H1 (cell line): ENCODE measurements around the gene LRRC8D. TPM values are rescaled to one million over a fixed set of nuclear protein-coding genes. Genes with fewer than 3 reads are reported as not detected.

ENCODE experiments used
- CTCF ChIA-PET: fragments of 300-600 bp; sonication (Branson Sonifier 250); formaldehyde crosslinking; loops from one replicate; lab custom pipeline; 2021; ENCODE audit not compliant: partially characterized antibody; lab: Charles Lee
- POLR2A ChIA-PET: fragments of 300-600 bp; sonication (Branson Sonifier 250); formaldehyde crosslinking; loops from one replicate; lab custom pipeline; 2021; ENCODE audit warnings: inconsistent platforms; ENCODE audit not compliant: partially characterized antibody; lab: Charles Lee
- DNase-seq, 2 experiments: peaks; one replicate each; pipeline versions ENCODE4 v3.0.0 to v3.0.0-alpha.2; 2010 to 2022; ENCODE audit warnings: low spot score in 2 of 2, low read depth in 1 of 2, mixed read lengths in 1 of 2
- FAIRE-seq: peaks from 2 replicates; lab custom pipeline; 2011; peaks lifted over from hg19 to GRCh38; lab: Jason Lieb, UNC
- H2AFZ ChIP-seq: 2 replicates; pipeline ENCODE4 v1.8.1; 2012; ENCODE audit warnings: low read length, inconsistent platforms
- H2AK5ac ChIP-seq: 2 replicates; pipeline ENCODE4 v1.6.1; 2013; ENCODE audit warnings: low read depth, low read length
- H2BK120ac ChIP-seq: replicated peaks from 2 replicates; pipeline ENCODE3; 2013; ENCODE audit warnings: low read depth, low read length, inconsistent platforms
- H2BK12ac ChIP-seq: 2 replicates; pipeline ENCODE4 v1.6.1; 2013; ENCODE audit warnings: low read depth, low read length
- H2BK15ac ChIP-seq: 2 replicates; pipeline ENCODE4 v1.6.1; 2013; ENCODE audit warnings: low read length
- H2BK20ac ChIP-seq: 2 replicates; pipeline ENCODE4 v1.6.1; 2013; ENCODE audit warnings: low read length
- H2BK5ac ChIP-seq: 2 replicates; pipeline ENCODE4 v1.6.1; 2013; ENCODE audit warnings: low read depth, low read length
- H3K14ac ChIP-seq: 2 replicates; pipeline ENCODE4 v1.6.1; 2013; ENCODE audit warnings: inconsistent platforms; ENCODE audit not compliant: insufficient read length
- H3K18ac ChIP-seq: 2 replicates; pipeline ENCODE4 v1.6.1; 2013; ENCODE audit warnings: low read length; ENCODE audit errors: extremely low read depth
- H3K23ac ChIP-seq: 2 replicates; pipeline ENCODE4 v1.6.1; 2013; ENCODE audit warnings: inconsistent platforms; ENCODE audit not compliant: insufficient read length
- H3K23me2 ChIP-seq: 2 replicates; pipeline ENCODE4 v1.6.1; 2013; ENCODE audit warnings: low read depth, low read length
- H3K27ac ChIP-seq: 2 replicates; pipeline ENCODE4 v1.6.1; 2011; ENCODE audit warnings: low read depth, low read length, inconsistent platforms
- H3K27me3 ChIP-seq, 4 experiments: replicated peaks in 1 of 4; 1 replicate in 1 of 4; 2 replicates in 3 of 4; pipeline versions ENCODE4 v1.6.1 to v1.8.1; 2011 to 2013; ENCODE audit warnings: low read length in 3 of 4, mild to moderate bottlenecking in 3 of 4, inconsistent platforms in 2 of 4, mixed read lengths in 2 of 4, moderate library complexity in 1 of 4; ENCODE audit not compliant: control insufficient read depth in 3 of 4, insufficient read depth in 3 of 4; ENCODE audit errors: extremely low read depth in 1 of 4
- H3K36me3 ChIP-seq, 4 experiments: 2 replicates each; pipeline versions ENCODE4 v1.6.1 to v1.8.1; 2011 to 2013; ENCODE audit warnings: mild to moderate bottlenecking in 4 of 4, low read length in 3 of 4, moderate library complexity in 2 of 4, control low read depth in 1 of 4, inconsistent platforms in 1 of 4; ENCODE audit not compliant: insufficient read depth in 4 of 4, control insufficient read depth in 2 of 4
- H3K4ac ChIP-seq: replicated peaks from 2 replicates; pipeline ENCODE3; 2013; ENCODE audit warnings: low read length, low read depth, mixed read lengths, inconsistent platforms; ENCODE audit not compliant: insufficient read length
- H3K4me1 ChIP-seq, 4 experiments: replicated peaks in 1 of 4; 1 replicate in 1 of 4; 2 replicates in 3 of 4; pipeline versions ENCODE4 v1.6.1 to v1.8.1; 2011 to 2013; ENCODE audit warnings: low read length in 3 of 4, inconsistent platforms in 2 of 4, mixed read lengths in 1 of 4; ENCODE audit not compliant: insufficient read depth in 4 of 4, control insufficient read depth in 3 of 4
- H3K4me2 ChIP-seq, 2 experiments: 2 replicates each; pipeline versions ENCODE4 v1.6.1 to v1.8.1; 2011 to 2013; ENCODE audit warnings: low read depth in 2 of 2, low read length in 2 of 2, control low read depth in 1 of 2, inconsistent platforms in 1 of 2, mild to moderate bottlenecking in 1 of 2; ENCODE audit not compliant: insufficient read depth in 1 of 2
- H3K4me3 ChIP-seq, 4 experiments: fragments of 200-600, 300-600 bp in 1 of 4; sonication (generic), shearing (Covaris generic), sonication (Bioruptor Twin) in 1 of 4; 2 replicates each; pipeline versions ENCODE4 v1.5.1 to v1.8.1; 2011 to 2016; ENCODE audit warnings: low read length in 4 of 4, low read depth in 3 of 4, control low read depth in 2 of 4, inconsistent platforms in 2 of 4, mild to moderate bottlenecking in 2 of 4, mixed read lengths in 1 of 4, moderate library complexity in 1 of 4; ENCODE audit not compliant: insufficient read depth in 2 of 4; ENCODE audit errors: extremely low read depth in 1 of 4
- H3K56ac ChIP-seq: replicated peaks from 2 replicates; pipeline ENCODE3; 2013; ENCODE audit warnings: low read depth, mild to moderate bottlenecking, mixed read lengths, low read length, inconsistent platforms; ENCODE audit not compliant: insufficient read length
- H3K79me1 ChIP-seq: 2 replicates; pipeline ENCODE4 v1.6.1; 2013; ENCODE audit warnings: low read depth, low read length, control low read depth
- H3K79me2 ChIP-seq, 2 experiments: 2 replicates each; pipeline versions ENCODE4 v1.6.1 to v1.8.1; 2012 to 2013; ENCODE audit warnings: low read length in 2 of 2, mild to moderate bottlenecking in 2 of 2, inconsistent platforms in 1 of 2; ENCODE audit not compliant: insufficient read depth in 2 of 2, control insufficient read depth in 1 of 2
- H3K9ac ChIP-seq, 4 experiments: replicated peaks in 1 of 4; 1 replicate in 1 of 4; 2 replicates in 3 of 4; pipeline versions ENCODE4 v1.6.1 to v1.8.1; 2011 to 2013; ENCODE audit warnings: low read depth in 3 of 4, low read length in 3 of 4, control low read depth in 2 of 4, mild to moderate bottlenecking in 2 of 4, moderate library complexity in 2 of 4, inconsistent platforms in 1 of 4; ENCODE audit errors: extremely low read depth in 1 of 4
- H3K9me3 ChIP-seq, 2 experiments: 2 replicates each; pipeline versions ENCODE4 v1.6.1 to v1.8.1; 2012 to 2013; ENCODE audit warnings: mild to moderate bottlenecking in 2 of 2, moderate library complexity in 2 of 2, control low read depth in 1 of 2, inconsistent platforms in 1 of 2, low read depth in 1 of 2, low read length in 1 of 2, mixed read lengths in 1 of 2; ENCODE audit not compliant: insufficient read depth in 2 of 2
- H4K20me1 ChIP-seq, 2 experiments: replicated peaks in 1 of 2; 2 replicates each; pipeline versions ENCODE3 to v1.8.1; 2011 to 2013; ENCODE audit warnings: inconsistent platforms in 2 of 2, low read length in 2 of 2, mild to moderate bottlenecking in 1 of 2; ENCODE audit not compliant: insufficient read depth in 2 of 2, control insufficient read depth in 1 of 2
- H4K5ac ChIP-seq: 2 replicates; pipeline ENCODE4 v1.6.1; 2013; ENCODE audit warnings: low read length, low read depth, mixed read lengths, inconsistent platforms; ENCODE audit not compliant: insufficient read length
- H4K8ac ChIP-seq: 2 replicates; pipeline ENCODE4 v1.8.0; 2013; ENCODE audit warnings: mild to moderate bottlenecking, moderate library complexity, low read length, inconsistent platforms; ENCODE audit not compliant: insufficient read depth; ENCODE audit errors: extremely low read depth
- H4K91ac ChIP-seq: replicated peaks from 2 replicates; pipeline ENCODE3; 2013; ENCODE audit warnings: low read length, mixed read lengths, inconsistent platforms; ENCODE audit not compliant: insufficient read length
- FOSL1 ChIP-seq: IDR thresholded peaks from 2 replicates; pipeline ENCODE4 v1.6.1; 2011; ENCODE audit warnings: mild to moderate bottlenecking, low read depth, low read length, moderate library complexity; ENCODE audit not compliant: insufficient read depth
- HDAC2 ChIP-seq, 2 experiments: fragments of 300-600 bp in 1 of 2; sonication (generic) in 1 of 2; IDR thresholded peaks; 2 replicates each; pipeline ENCODE4 v1.6.1; 2011 to 2012; ENCODE audit warnings: low read depth in 2 of 2, low read length in 2 of 2, mild to moderate bottlenecking in 2 of 2, moderate library complexity in 2 of 2, borderline replicate concordance in 1 of 2, inconsistent platforms in 1 of 2
- RNF2 ChIP-seq: fragments of 200-900, 300-1000 bp; sonication (generic); IDR thresholded peaks from 2 replicates; pipeline ENCODE4 v1.7.1; 2016; ENCODE audit warnings: borderline replicate concordance, low read depth, mild to moderate bottlenecking, antibody characterized with exemption, low read length; ENCODE audit not compliant: poor library complexity, severe bottlenecking; ENCODE audit errors: missing control alignments
- SIRT6 ChIP-seq: IDR thresholded peaks from one replicate; pipeline ENCODE4 v1.7.1; 2012; ENCODE audit warnings: low read length, inconsistent platforms
- SP4 ChIP-seq: IDR thresholded peaks from 2 replicates; pipeline ENCODE4 v1.6.1; 2012; ENCODE audit warnings: low read length, inconsistent platforms
- SRF ChIP-seq: IDR thresholded peaks from 2 replicates; pipeline ENCODE4 v1.6.1; 2011; ENCODE audit warnings: mild to moderate bottlenecking, low read depth, low read length, moderate library complexity
- TBP ChIP-seq: IDR thresholded peaks from 2 replicates; pipeline ENCODE4 v1.6.1; 2011; ENCODE audit warnings: low read depth, low read length, improper control_type of control experiment
- WGBS, 2 experiments: shearing (Covaris generic) in 1 of 2; methylation state at CpG; one replicate each; pipeline versions ENCODE4 v1.1.6 to v1.1.7; 2013 to 2015; ENCODE audit warnings: low lambda C conversion rate in 2 of 2, mixed read lengths in 2 of 2, inconsistent platforms in 1 of 2, low coverage in 1 of 2, missing lambda C conversion rate in 1 of 2; ENCODE audit not compliant: insufficient replicate concordance in 2 of 2, insufficient coverage in 1 of 2, insufficient read length in 1 of 2; ENCODE audit errors: extremely low coverage in 1 of 2, missing lambda C conversion rate in 1 of 2; 5-methylcytosine and 5-hydroxymethylcytosine counted together
- polyA plus RNA-seq, 7 experiments: library from polyadenylated mRNA; depleted of rRNA in 3 of 7; stranded (reverse) in 5 of 7; unstranded in 2 of 7; fragments of >200 nt in 5 of 7; fragments of 200-250 nt in 2 of 7; gene quantifications; 1 replicate in 5 of 7; 2 replicates in 1 of 7; 4 replicates in 1 of 7; pipeline versions ENCODE4 v1.2.1 to v1.2.3, GENCODE V29; 2011 to 2013; ENCODE audit warnings: missing spikeins in 2 of 7, mixed read lengths in 2 of 7
- total RNA-seq: library from RNA; stranded (reverse); fragmentation: NEBNext Ultra II Directional; extraction: Animal tissue kit (Norgen Biotek cat#: 25700); gene quantifications from 2 replicates; pipeline ENCODE4 v1.2.1, GENCODE V29; 2021
- TF ChIP-seq, protein P1 (sequence below): IDR thresholded peaks from 2 replicates; pipeline ENCODE4 v1.6.1; 2012; ENCODE audit warnings: low read length, inconsistent platforms
- TF ChIP-seq, protein P2 (sequence below), 3 experiments: IDR thresholded peaks; 1 replicate in 2 of 3; 2 replicates in 1 of 3; pipeline versions ENCODE4 v1.5.1 to v1.6.1; 2011; ENCODE audit warnings: low read length in 3 of 3, mild to moderate bottlenecking in 3 of 3, inconsistent platforms in 2 of 3, low read depth in 1 of 3, moderate library complexity in 1 of 3; ENCODE audit not compliant: insufficient read depth in 1 of 3; ENCODE audit errors: control extremely low read depth in 1 of 3

The LRRC8D gene
- total and polyA plus RNA-seq, 2 of the 8 experiments (the other 6 are each of a cell fraction or from before 2014, with no cell fraction given), result 42.0 to 58.5 TPM

- DNase-seq, result no peak
- H2AK5ac ChIP-seq, result no peak overlapping the region
- no peaks in the 10 kb centered on the region for H3K9me3 ChIP-seq
- no peak overlapping the region for H4K91ac ChIP-seq
- no peak overlapping the region for H4K8ac ChIP-seq
- H3K36me3 ChIP-seq, result no peaks in the 10 kb centered on the region
- no peak overlapping the region for H3K56ac ChIP-seq
- no peak overlapping the region for H3K23ac ChIP-seq
- H3K27ac ChIP-seq, result no peak overlapping the region
- no peak overlapping the region for H3K14ac ChIP-seq
- no peak for FAIRE-seq
- CTCF ChIA-PET, result no interaction called here
- H3K79me1 ChIP-seq, result peaks cover 10% of the 10 kb centered on the region
- H3K4me2 ChIP-seq, result peak overlapping the region; percentile 47 to 51; a peak in 3 of 4 replicates
- H2BK120ac ChIP-seq, result no peak overlapping the region
- H3K79me2 ChIP-seq, result peaks cover 0 to 97% of the 10 kb centered on the region in 2 experiments
- H2BK15ac ChIP-seq, result no peak overlapping the region
- H3K4me1 ChIP-seq, result peaks cover 10 to 27% (median 23%) of the 10 kb centered on the region in 4 experiments
- no peak overlapping the region for H3K18ac ChIP-seq
- H3K4ac ChIP-seq, result no peak overlapping the region
- 88% methylated on average over 4 of the region's 4 CpGs; no CpG with 5 or more reads in 1 of the 2 experiments for WGBS, 2 experiments
- no peak overlapping the region for H2AFZ ChIP-seq
- H3K4me3 ChIP-seq, result peak overlapping the region in 1 of 4 experiments; percentile 43; a peak in 1 of 8 replicates
- no peak overlapping the region for H2BK12ac ChIP-seq
- H2BK20ac ChIP-seq, result no peak overlapping the region
- peaks cover 5 to 14% of the 10 kb centered on the region in 2 experiments for H4K20me1 ChIP-seq
- H3K9ac ChIP-seq, result no peak overlapping the region
- POLR2A ChIA-PET, result no interaction called here
- H4K5ac ChIP-seq, result no peak overlapping the region
- H3K27me3 ChIP-seq, result no peaks in the 10 kb centered on the region
- H2BK5ac ChIP-seq, result no peak overlapping the region
- no peaks in the 10 kb centered on the region for H3K23me2 ChIP-seq
- TF ChIP-seq, protein P1, sequence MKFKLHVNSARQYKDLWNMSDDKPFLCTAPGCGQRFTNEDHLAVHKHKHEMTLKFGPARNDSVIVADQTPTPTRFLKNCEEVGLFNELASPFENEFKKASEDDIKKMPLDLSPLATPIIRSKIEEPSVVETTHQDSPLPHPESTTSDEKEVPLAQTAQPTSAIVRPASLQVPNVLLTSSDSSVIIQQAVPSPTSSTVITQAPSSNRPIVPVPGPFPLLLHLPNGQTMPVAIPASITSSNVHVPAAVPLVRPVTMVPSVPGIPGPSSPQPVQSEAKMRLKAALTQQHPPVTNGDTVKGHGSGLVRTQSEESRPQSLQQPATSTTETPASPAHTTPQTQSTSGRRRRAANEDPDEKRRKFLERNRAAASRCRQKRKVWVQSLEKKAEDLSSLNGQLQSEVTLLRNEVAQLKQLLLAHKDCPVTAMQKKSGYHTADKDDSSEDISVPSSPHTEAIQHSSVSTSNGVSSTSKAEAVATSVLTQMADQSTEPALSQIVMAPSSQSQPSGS, result no peak
- no peak for TF ChIP-seq TBP
- TF ChIP-seq, protein P2, sequence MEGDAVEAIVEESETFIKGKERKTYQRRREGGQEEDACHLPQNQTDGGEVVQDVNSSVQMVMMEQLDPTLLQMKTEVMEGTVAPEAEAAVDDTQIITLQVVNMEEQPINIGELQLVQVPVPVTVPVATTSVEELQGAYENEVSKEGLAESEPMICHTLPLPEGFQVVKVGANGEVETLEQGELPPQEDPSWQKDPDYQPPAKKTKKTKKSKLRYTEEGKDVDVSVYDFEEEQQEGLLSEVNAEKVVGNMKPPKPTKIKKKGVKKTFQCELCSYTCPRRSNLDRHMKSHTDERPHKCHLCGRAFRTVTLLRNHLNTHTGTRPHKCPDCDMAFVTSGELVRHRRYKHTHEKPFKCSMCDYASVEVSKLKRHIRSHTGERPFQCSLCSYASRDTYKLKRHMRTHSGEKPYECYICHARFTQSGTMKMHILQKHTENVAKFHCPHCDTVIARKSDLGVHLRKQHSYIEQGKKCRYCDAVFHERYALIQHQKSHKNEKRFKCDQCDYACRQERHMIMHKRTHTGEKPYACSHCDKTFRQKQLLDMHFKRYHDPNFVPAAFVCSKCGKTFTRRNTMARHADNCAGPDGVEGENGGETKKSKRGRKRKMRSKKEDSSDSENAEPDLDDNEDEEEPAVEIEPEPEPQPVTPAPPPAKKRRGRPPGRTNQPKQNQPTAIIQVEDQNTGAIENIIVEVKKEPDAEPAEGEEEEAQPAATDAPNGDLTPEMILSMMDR (IDR thresholded peaks at IDR 0.05; ENCODE audit: control extremely low read depth in 1 of 3, insufficient read depth in 1 of 3, low read depth in 1 of 3, low read length in 3 of 3), result no peak
- no peak for TF ChIP-seq SRF
- TF ChIP-seq SP4, result no peak
- no peak for TF ChIP-seq HDAC2 (IDR thresholded peaks at IDR 0.05; ENCODE audit: borderline replicate concordance in 1 of 2, low read depth in 2 of 2, low read length in 2 of 2)
- no peak for TF ChIP-seq FOSL1
- TF ChIP-seq RNF2, result no peak
- TF ChIP-seq SIRT6, result no peak
Observed at GRCh38 chr1:89837510-89837909, 16.7 kb downstream of the LRRC8D start.
